GM12878 (cell line): Measurements from ENCODE around the gene SLC24A3. TPM values are rescaled to one million over a fixed set of nuclear protein-coding genes. Genes with fewer than 3 reads are reported as not detected.

Source experiments
- ATAC-seq: fragments of 200-7000 bp; cut with Tn5 transposase; 3 replicates; pipeline ENCODE4 v1.9.1; 2020; ENCODE audit warnings: mild to moderate bottlenecking, moderate library complexity
- BruUV-seq: library from RNA; stranded (reverse); fragments of 400-500 nt; replicated peaks from 2 replicates; lab custom pipeline; 2021; lab: Mats Ljungman, UMichigan
- CTCF ChIA-PET: fragments of 300-600 bp; sonication (Branson Sonifier 250); formaldehyde crosslinking; extraction: SDS; loops from one replicate; lab custom pipeline; 2021; ENCODE audit warnings: inconsistent platforms; lab: Yijun Ruan, JAX
- POLR2A ChIA-PET: fragments of 350-600 bp; formaldehyde crosslinking; extraction: SDS; loops from one replicate; lab custom pipeline; 2021; ENCODE audit warnings: inconsistent platforms; lab: Charles Lee
- RAD21 ChIA-PET: fragments of 300-600 bp; sonication (Branson Sonifier 250); formaldehyde crosslinking; loops from one replicate; lab custom pipeline; 2023; ENCODE audit warnings: antibody characterized with exemption; ENCODE audit not compliant: unreplicated experiment; lab: Charles Lee
- SMC1A ChIA-PET: fragments of 300-600 bp; sonication (Branson Sonifier 250); formaldehyde crosslinking; loops from one replicate; lab custom pipeline; 2023; ENCODE audit not compliant: unreplicated experiment, uncharacterized antibody; lab: Charles Lee
- DNase-seq: peaks from one replicate; pipeline ENCODE4 v3.0.0-alpha.2; 2011; ENCODE audit warnings: low read depth, low spot score
- FAIRE-seq: peaks from 3 replicates; lab custom pipeline; 2011; peaks lifted over from hg19 to GRCh38; lab: Jason Lieb, UNC
- H2AFZ ChIP-seq: 2 replicates; pipeline ENCODE4 v1.6.0; 2011; ENCODE audit warnings: low read depth, low read length, control low read depth; ENCODE audit not compliant: control insufficient read depth
- H3K27ac ChIP-seq: 2 replicates; pipeline ENCODE4 v1.5.1; 2011; ENCODE audit warnings: control low read depth; ENCODE audit not compliant: control insufficient read depth, insufficient read depth
- H3K27me3 ChIP-seq, 2 experiments: replicated peaks in 1 of 2; 2 replicates each; pipeline versions ENCODE4 v1.6.0 to v1.6.1; 2011; ENCODE audit warnings: low read length in 1 of 2; ENCODE audit not compliant: control insufficient read depth in 2 of 2, insufficient read depth in 2 of 2
- H3K36me3 ChIP-seq, 2 experiments: 2 replicates each; pipeline ENCODE4 v1.5.1; 2011; ENCODE audit warnings: low read length in 1 of 2; ENCODE audit not compliant: control insufficient read depth in 2 of 2, insufficient read depth in 2 of 2
- H3K4me1 ChIP-seq: 2 replicates; pipeline ENCODE4 v1.6.1; 2011; ENCODE audit warnings: mild to moderate bottlenecking, low read length, moderate library complexity, mixed read lengths; ENCODE audit not compliant: control insufficient read depth, insufficient read depth
- H3K4me2 ChIP-seq: 2 replicates; pipeline ENCODE4 v1.6.0; 2011; ENCODE audit warnings: control low read depth; ENCODE audit not compliant: control insufficient read depth, insufficient read depth
- H3K4me3 ChIP-seq: fragments of 200-600 bp; sonication (generic); 2 replicates; pipeline ENCODE4 v1.5.1; 2016
- H3K79me2 ChIP-seq: 2 replicates; pipeline ENCODE4 v1.6.0; 2011; ENCODE audit warnings: low read length; ENCODE audit not compliant: control insufficient read depth, insufficient read depth
- H3K9ac ChIP-seq: 2 replicates; pipeline ENCODE4 v1.8.0; 2011; ENCODE audit warnings: low read length, control low read depth, mixed read lengths; ENCODE audit not compliant: control insufficient read depth, insufficient read depth
- H3K9me3 ChIP-seq: replicated peaks from 3 replicates; pipeline ENCODE4 v1.5.1; 2011; ENCODE audit warnings: mild to moderate bottlenecking, low read length; ENCODE audit not compliant: control insufficient read depth, insufficient read depth
- H4K20me1 ChIP-seq: 2 replicates; pipeline ENCODE4 v1.6.0; 2011; ENCODE audit not compliant: control insufficient read depth, insufficient read depth
- ATF2 ChIP-seq: IDR thresholded peaks from 2 replicates; pipeline ENCODE4 v1.6.1; 2012; ENCODE audit warnings: low read length, inconsistent platforms
- BACH1 ChIP-seq: fragments of 450-650 bp; IDR thresholded peaks from 2 replicates; pipeline ENCODE4 v1.6.1; 2017; ENCODE audit warnings: mild to moderate bottlenecking, borderline replicate concordance
- CEBPB ChIP-seq, 2 experiments: fragments of 150-350 bp in 1 of 2; IDR thresholded peaks; 2 replicates each; pipeline ENCODE4 v1.6.1; 2012 to 2014; ENCODE audit warnings: low read depth in 2 of 2, low read length in 2 of 2, borderline replicate concordance in 1 of 2, inconsistent platforms in 1 of 2
- CREM ChIP-seq: IDR thresholded peaks from 2 replicates; pipeline ENCODE4 v1.6.1; 2014; ENCODE audit warnings: antibody characterized with exemption, low read depth
- FOXK2 ChIP-seq: fragments of 450-650 bp; IDR thresholded peaks from 2 replicates; pipeline ENCODE4 v1.6.1; 2017; ENCODE audit warnings: mild to moderate bottlenecking, moderate library complexity
- IRF5 ChIP-seq: fragments of 450-650 bp; IDR thresholded peaks from 2 replicates; pipeline ENCODE4 v1.6.1; 2017; ENCODE audit warnings: borderline replicate concordance
- KAT2A ChIP-seq: conservative IDR thresholded peaks from 2 replicates; pipeline ENCODE4 v1.6.1; 2011; ENCODE audit warnings: low read depth, low read length; ENCODE audit not compliant: control insufficient read depth
- NFIC ChIP-seq: IDR thresholded peaks from 2 replicates; pipeline ENCODE4 v1.6.1; 2012; ENCODE audit warnings: low read depth, mild to moderate bottlenecking, inconsistent platforms, low read length, moderate library complexity
- NFYB ChIP-seq: IDR thresholded peaks from 2 replicates; pipeline ENCODE4 v1.6.1; 2011; ENCODE audit warnings: low read depth, mild to moderate bottlenecking, low read length, improper control_type of control experiment, moderate library complexity; ENCODE audit not compliant: insufficient read depth
- POLR2AphosphoS2 ChIP-seq: IDR thresholded peaks from 2 replicates; pipeline ENCODE4 v1.6.1; 2011; ENCODE audit warnings: low read depth, mild to moderate bottlenecking, low read length, improper control_type of control experiment, moderate library complexity
- RAD21 ChIP-seq: IDR thresholded peaks from 2 replicates; pipeline ENCODE4 v1.6.1; 2011; ENCODE audit warnings: mild to moderate bottlenecking, low read depth, low read length, moderate library complexity; ENCODE audit not compliant: insufficient read depth
- ZNF217 ChIP-seq: fragments of 450-650 bp; IDR thresholded peaks from 2 replicates; pipeline ENCODE4 v1.6.1; 2017; ENCODE audit warnings: antibody characterized with exemption, mild to moderate bottlenecking
- ZNF274 ChIP-seq: IDR thresholded peaks from one replicate; pipeline ENCODE4 v1.8.0; 2011; ENCODE audit not compliant: insufficient read length, insufficient read depth
- ZNF592 ChIP-seq: fragments of 450-650 bp; IDR thresholded peaks from 2 replicates; pipeline ENCODE4 v1.6.1; 2017; ENCODE audit warnings: mild to moderate bottlenecking, moderate library complexity
- ZSCAN29 ChIP-seq: fragments of 450-650 bp; IDR thresholded peaks from 2 replicates; pipeline ENCODE4 v1.6.1; 2017; ENCODE audit warnings: mild to moderate bottlenecking, moderate library complexity
- WGBS: methylation state at CpG from one replicate; pipeline ENCODE4 v1.1.6; 2016; ENCODE audit warnings: low lambda C conversion rate; ENCODE audit not compliant: insufficient replicate concordance, insufficient coverage; ENCODE audit errors: missing lambda C conversion rate; 5-methylcytosine and 5-hydroxymethylcytosine counted together
- in situ Hi-C: fragments of 300-500 bp; cut with MboI; formaldehyde crosslinking; loops from 9 replicates; pipeline ENCODE4 v1.14.3; 2018; ENCODE audit warnings: mixed read lengths
- intact Hi-C: fragments of 100-400 bp; cut with micrococcal nuclease; formaldehyde crosslinking; loops from one replicate; pipeline ENCODE4 v1.14.2; 2022; ENCODE audit not compliant: unreplicated experiment
- polyA plus RNA-seq, 11 experiments: library from polyadenylated mRNA; depleted of rRNA in 4 of 11; unstranded in 6 of 11; stranded (reverse) in 5 of 11; fragments of >200 nt; fragmentation: Nextera tagmentation in 4 of 11; fragmentation: Illumina TruSeq in 1 of 11; extraction: Ambion mirVana in 4 of 11; extraction: Trizol in 1 of 11; gene quantifications; 1 replicate in 1 of 11; 2 replicates in 10 of 11; pipeline versions ENCODE4 v1.2.1 to v1.2.3, GENCODE V29; 2011 to 2016; ENCODE audit warnings: inconsistent platforms in 2 of 11, missing spikeins in 2 of 11, low read depth in 1 of 11
- total RNA-seq, 4 experiments: library from RNA; depleted of rRNA in 3 of 4; stranded (reverse); fragments of >200 nt in 3 of 4; fragmentation: Illumina TruSeq in 1 of 4; extraction: Trizol in 1 of 4; gene quantifications; 2 replicates each; pipeline versions ENCODE4 v1.2.1 to v1.2.3, GENCODE V29; 2013 to 2021
- TF ChIP-seq, protein P1 (sequence below): IDR thresholded peaks from 2 replicates; pipeline ENCODE4 v1.6.1; 2012; ENCODE audit warnings: low read depth, low read length, improper control_type of control experiment
- TF ChIP-seq, protein P2 (sequence below): IDR thresholded peaks from 2 replicates; pipeline ENCODE4 v1.6.1; 2011; ENCODE audit warnings: mild to moderate bottlenecking, low read depth, low read length, moderate library complexity; ENCODE audit not compliant: insufficient replicate concordance

Gene SLC24A3
- total and polyA plus RNA-seq, 10 of the 15 experiments (the other 5 are each of a cell fraction or from before 2014, with no cell fraction given), result 0.04 TPM; not detected in 9

DNA sequence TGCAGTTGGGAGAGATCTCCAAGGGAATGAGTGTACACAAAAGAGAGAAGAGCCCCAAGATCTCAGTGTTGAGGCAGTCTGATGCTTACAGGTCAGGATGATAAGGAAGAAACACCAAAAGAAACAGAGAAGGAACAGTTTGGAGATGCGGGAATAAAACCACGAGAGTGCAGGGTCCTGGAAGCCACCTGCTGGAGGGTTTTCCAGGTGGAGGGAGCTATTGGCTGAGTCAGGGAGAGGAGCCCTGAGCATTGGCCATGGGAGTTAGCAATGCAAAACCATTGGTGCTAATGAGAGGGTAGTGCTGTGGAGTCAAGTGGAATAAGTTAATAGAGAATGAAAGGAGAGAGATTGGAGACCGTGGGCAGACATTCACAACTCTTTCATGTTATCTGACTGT is 506.4 kb downstream of the SLC24A3 start:
- no peaks in the 10 kb centered on the region for H3K36me3 ChIP-seq
- H4K20me1 ChIP-seq, result no peaks in the 10 kb centered on the region
- H2AFZ ChIP-seq, result no peak overlapping the region
- H3K9me3 ChIP-seq, result no peaks in the 10 kb centered on the region; the same call in 2 of the 3 replicates
- H3K4me2 ChIP-seq, result no peak overlapping the region
- peaks cover 0 to 2% of the 10 kb centered on the region in 2 experiments; a peak in 1 of 4 replicates for H3K27me3 ChIP-seq
- no TSS peak for BruUV-seq
- POLR2A ChIA-PET, result no interaction called here
- FAIRE-seq (no peak), DNase-seq (no peak), ATAC-seq (no peak)
- no peaks in the 10 kb centered on the region for H3K79me2 ChIP-seq
- 35% methylated on average over 3 of the region's 3 CpGs for WGBS
- intact Hi-C loops, result no loop called here
- in situ Hi-C loops, result no loop called here
- CTCF ChIA-PET, result interaction anchor here (0.7 to 1.4 kb wide), 2 partner anchors 11 to 37 kb away, joined by 3 to 4 read pairs; no protein-coding TSS in a partner anchor
- RAD21 ChIA-PET, result no interaction called here
- H3K4me3 ChIP-seq, result no peak overlapping the region
- no peaks in the 10 kb centered on the region for H3K4me1 ChIP-seq
- SMC1A ChIA-PET, result no interaction called here
- no peak overlapping the region for H3K9ac ChIP-seq
- H3K27ac ChIP-seq, result no peak overlapping the region
- TF ChIP-seq FOXK2, result no peak
- TF ChIP-seq RAD21, result no peak
- no peak for TF ChIP-seq BACH1
- no peak for TF ChIP-seq POLR2AphosphoS2
- no peak for TF ChIP-seq ZNF274
- TF ChIP-seq ZNF592, result no peak
- TF ChIP-seq, protein P1, sequence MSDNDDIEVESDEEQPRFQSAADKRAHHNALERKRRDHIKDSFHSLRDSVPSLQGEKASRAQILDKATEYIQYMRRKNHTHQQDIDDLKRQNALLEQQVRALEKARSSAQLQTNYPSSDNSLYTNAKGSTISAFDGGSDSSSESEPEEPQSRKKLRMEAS, result no peak
- TF ChIP-seq CREM, result no peak
- TF ChIP-seq, protein P2, sequence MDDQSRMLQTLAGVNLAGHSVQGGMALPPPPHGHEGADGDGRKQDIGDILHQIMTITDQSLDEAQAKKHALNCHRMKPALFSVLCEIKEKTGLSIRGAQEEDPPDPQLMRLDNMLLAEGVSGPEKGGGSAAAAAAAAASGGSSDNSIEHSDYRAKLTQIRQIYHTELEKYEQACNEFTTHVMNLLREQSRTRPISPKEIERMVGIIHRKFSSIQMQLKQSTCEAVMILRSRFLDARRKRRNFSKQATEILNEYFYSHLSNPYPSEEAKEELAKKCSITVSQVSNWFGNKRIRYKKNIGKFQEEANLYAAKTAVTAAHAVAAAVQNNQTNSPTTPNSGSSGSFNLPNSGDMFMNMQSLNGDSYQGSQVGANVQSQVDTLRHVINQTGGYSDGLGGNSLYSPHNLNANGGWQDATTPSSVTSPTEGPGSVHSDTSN, result no peak
- TF ChIP-seq NFIC, result no peak
- TF ChIP-seq NFYB, result no peak
- no peak for TF ChIP-seq KAT2A
- no peak for TF ChIP-seq CEBPB (IDR thresholded peaks at IDR 0.05; ENCODE audit: borderline replicate concordance in 1 of 2, low read depth in 2 of 2, low read length in 2 of 2)
- TF ChIP-seq ATF2, result no peak
- TF ChIP-seq IRF5, result no peak
- no peak for TF ChIP-seq ZSCAN29
- TF ChIP-seq ZNF217, result no peak
